K562 (cell line): Measurements from ENCODE around the gene DGAT2L6.

Source experiments
- CHD1 ChIP-seq: fragments of 200-600 bp; sonication (generic); IDR thresholded peaks from one replicate; pipeline ENCODE4 v1.6.1; 2012; ENCODE audit warnings: mild to moderate bottlenecking, moderate library complexity, low read length, inconsistent platforms
- DNMT1 ChIP-seq: fragments of 450-650 bp; IDR thresholded peaks from 2 replicates; pipeline ENCODE4 v1.6.1; 2016; ENCODE audit warnings: antibody characterized with exemption, mild to moderate bottlenecking
- ZNF830 ChIP-seq: fragments of 250-450 bp; sonication (Bioruptor Pico); IDR thresholded peaks from 2 replicates; pipeline ENCODE4 v1.5.0; 2021; ENCODE audit warnings: mild to moderate bottlenecking
- TF ChIP-seq, protein P1 (sequence below): sonication (generic); formaldehyde crosslinking; IDR thresholded peaks from 2 replicates; pipeline ENCODE4 v1.9.0; 2022; ENCODE audit warnings: mild to moderate bottlenecking, missing genetic modification reagents
- TF ChIP-seq, protein P2 (sequence below): sonication (generic); formaldehyde crosslinking; IDR thresholded peaks from 2 replicates; pipeline ENCODE4 v1.9.0; 2022; ENCODE audit warnings: mild to moderate bottlenecking, missing genetic modification reagents
- TF ChIP-seq, protein P3 (sequence below): fragments of 450-650 bp; formaldehyde crosslinking; IDR thresholded peaks from 2 replicates; pipeline ENCODE4 v1.4.0; 2022; ENCODE audit warnings: missing genetic modification characterization

DNA sequence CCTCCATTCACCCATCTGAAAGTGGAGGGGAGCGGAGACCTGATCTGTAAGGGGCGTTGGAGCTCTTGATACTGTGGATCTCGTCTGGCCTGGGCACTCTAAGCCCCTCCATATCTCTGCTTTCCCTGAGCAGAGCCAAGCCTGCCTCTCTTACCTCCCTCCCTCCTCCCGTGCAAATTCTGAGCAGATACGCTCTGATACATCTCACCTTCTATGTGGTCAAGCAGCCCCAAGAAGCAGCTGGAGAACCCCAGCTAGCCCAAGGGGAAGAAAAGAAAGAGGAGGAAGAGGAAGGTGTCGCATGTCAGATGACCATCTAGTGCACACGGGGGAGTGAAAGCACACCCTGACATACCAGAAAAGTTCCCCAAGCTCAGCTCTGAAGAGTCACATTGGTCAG lies 1.9 kb upstream of the DGAT2L6 start:
- TF ChIP-seq, protein P1, sequence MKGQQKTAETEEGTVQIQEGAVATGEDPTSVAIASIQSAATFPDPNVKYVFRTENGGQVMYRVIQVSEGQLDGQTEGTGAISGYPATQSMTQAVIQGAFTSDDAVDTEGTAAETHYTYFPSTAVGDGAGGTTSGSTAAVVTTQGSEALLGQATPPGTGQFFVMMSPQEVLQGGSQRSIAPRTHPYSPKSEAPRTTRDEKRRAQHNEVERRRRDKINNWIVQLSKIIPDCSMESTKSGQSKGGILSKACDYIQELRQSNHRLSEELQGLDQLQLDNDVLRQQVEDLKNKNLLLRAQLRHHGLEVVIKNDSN (CRISPR knock-in tag), result no peak
- TF ChIP-seq, protein P2, sequence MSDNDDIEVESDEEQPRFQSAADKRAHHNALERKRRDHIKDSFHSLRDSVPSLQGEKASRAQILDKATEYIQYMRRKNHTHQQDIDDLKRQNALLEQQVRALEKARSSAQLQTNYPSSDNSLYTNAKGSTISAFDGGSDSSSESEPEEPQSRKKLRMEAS, result no peak
- TF ChIP-seq, protein P3, sequence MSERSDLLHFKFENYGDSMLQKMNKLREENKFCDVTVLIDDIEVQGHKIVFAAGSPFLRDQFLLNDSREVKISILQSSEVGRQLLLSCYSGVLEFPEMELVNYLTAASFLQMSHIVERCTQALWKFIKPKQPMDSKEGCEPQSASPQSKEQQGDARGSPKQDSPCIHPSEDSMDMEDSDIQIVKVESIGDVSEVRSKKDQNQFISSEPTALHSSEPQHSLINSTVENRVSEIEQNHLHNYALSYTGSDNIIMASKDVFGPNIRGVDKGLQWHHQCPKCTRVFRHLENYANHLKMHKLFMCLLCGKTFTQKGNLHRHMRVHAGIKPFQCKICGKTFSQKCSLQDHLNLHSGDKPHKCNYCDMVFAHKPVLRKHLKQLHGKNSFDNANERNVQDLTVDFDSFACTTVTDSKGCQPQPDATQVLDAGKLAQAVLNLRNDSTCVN, result no peak
- TF ChIP-seq DNMT1 (no peak), CHD1 (no peak), ZNF830 (CRISPR knock-in tag) (no peak)
